Ishikawa (cell line): ENCODE data around the gene CACNA2D3.

ENCODE experiments used
- CEBPB ChIP-seq: IDR thresholded peaks from 2 replicates; pipeline ENCODE4 v1.6.1; 2012
- CREB1 ChIP-seq: IDR thresholded peaks from 2 replicates; pipeline ENCODE4 v1.6.1; 2012; ENCODE audit warnings: low read depth
- EGR1 ChIP-seq: IDR thresholded peaks from 2 replicates; pipeline ENCODE4 v1.6.1; 2012
- EP300 ChIP-seq: IDR thresholded peaks from 2 replicates; pipeline ENCODE4 v1.6.1; 2012; ENCODE audit warnings: borderline replicate concordance
- FOXM1 ChIP-seq: IDR thresholded peaks from 2 replicates; pipeline ENCODE4 v1.6.1; 2012; ENCODE audit warnings: low read depth, borderline replicate concordance
- NFIC ChIP-seq: IDR thresholded peaks from 2 replicates; pipeline ENCODE4 v1.6.1; 2012
- RAD21 ChIP-seq: IDR thresholded peaks from 2 replicates; pipeline ENCODE4 v1.6.1; 2012; ENCODE audit warnings: low read depth
- TAF1 ChIP-seq: IDR thresholded peaks from 2 replicates; pipeline ENCODE4 v1.6.1; 2012; ENCODE audit warnings: low read depth, mild to moderate bottlenecking
- TCF12 ChIP-seq: IDR thresholded peaks from 2 replicates; pipeline ENCODE4 v1.6.1; 2012; ENCODE audit warnings: low read depth
- TEAD4 ChIP-seq: IDR thresholded peaks from 2 replicates; pipeline ENCODE4 v1.6.1; 2012
- YY1 ChIP-seq: IDR thresholded peaks from 2 replicates; pipeline ENCODE4 v1.6.1; 2012; ENCODE audit warnings: low read depth
- ZBTB7A ChIP-seq: IDR thresholded peaks from 2 replicates; pipeline ENCODE4 v1.6.1; 2012; ENCODE audit warnings: low read depth
- TF ChIP-seq, protein P1 (sequence below): IDR thresholded peaks from 2 replicates; pipeline ENCODE4 v1.6.1; 2012; ENCODE audit warnings: low read depth, mild to moderate bottlenecking
- TF ChIP-seq, protein P2 (sequence below): IDR thresholded peaks from 2 replicates; pipeline ENCODE4 v1.6.1; 2012
- TF ChIP-seq, protein P3 (sequence below): IDR thresholded peaks from 2 replicates; pipeline ENCODE4 v1.6.1; 2012

CACNA2D3 gene

DNA sequence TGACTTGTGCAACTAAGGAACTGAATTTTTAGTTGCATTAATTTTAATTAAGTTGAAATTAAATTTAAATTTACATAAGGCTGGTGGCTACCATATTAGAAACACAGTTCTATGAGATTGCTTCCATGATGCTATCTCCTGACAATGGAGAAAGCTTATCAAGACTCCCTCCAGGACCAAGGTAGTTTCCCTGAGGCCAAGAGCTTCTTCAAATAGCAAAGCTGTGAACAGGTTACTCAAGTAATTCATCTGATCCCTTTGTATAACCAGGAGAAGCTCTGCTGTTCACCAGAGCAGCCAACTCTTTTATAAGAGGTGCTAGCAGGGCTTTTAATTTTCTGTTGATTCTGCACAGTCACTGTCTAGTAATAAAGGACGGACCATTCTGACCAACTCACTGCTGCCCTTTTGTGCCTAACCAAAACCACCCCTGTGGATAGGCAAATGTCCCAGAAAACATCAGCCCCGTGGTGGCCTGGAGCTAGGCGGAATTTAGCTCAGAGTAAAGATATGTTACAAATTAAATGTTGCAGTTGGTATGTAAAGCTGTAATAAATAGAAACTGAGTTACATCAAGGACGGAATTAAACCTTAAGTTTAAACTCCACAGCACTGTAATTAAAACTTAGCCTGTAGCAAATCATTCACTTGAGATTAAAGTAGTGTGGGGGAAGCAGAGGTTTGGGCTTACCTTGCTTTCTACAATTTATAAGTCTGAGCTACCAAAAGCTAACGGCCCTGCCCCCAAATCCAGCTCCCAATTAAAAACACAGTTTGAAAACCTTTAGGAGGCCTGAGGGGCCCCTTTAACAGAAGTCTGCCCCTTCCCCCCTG, 861.1 kb downstream of the CACNA2D3 start:
- no peak for TF ChIP-seq CREB1
- TF ChIP-seq TCF12: no peak
- TF ChIP-seq TEAD4: no peak
- no peak for TF ChIP-seq CEBPB
- TF ChIP-seq TAF1: no peak
- TF ChIP-seq NFIC: no peak
- no peak for TF ChIP-seq FOXM1
- TF ChIP-seq, protein P1, sequence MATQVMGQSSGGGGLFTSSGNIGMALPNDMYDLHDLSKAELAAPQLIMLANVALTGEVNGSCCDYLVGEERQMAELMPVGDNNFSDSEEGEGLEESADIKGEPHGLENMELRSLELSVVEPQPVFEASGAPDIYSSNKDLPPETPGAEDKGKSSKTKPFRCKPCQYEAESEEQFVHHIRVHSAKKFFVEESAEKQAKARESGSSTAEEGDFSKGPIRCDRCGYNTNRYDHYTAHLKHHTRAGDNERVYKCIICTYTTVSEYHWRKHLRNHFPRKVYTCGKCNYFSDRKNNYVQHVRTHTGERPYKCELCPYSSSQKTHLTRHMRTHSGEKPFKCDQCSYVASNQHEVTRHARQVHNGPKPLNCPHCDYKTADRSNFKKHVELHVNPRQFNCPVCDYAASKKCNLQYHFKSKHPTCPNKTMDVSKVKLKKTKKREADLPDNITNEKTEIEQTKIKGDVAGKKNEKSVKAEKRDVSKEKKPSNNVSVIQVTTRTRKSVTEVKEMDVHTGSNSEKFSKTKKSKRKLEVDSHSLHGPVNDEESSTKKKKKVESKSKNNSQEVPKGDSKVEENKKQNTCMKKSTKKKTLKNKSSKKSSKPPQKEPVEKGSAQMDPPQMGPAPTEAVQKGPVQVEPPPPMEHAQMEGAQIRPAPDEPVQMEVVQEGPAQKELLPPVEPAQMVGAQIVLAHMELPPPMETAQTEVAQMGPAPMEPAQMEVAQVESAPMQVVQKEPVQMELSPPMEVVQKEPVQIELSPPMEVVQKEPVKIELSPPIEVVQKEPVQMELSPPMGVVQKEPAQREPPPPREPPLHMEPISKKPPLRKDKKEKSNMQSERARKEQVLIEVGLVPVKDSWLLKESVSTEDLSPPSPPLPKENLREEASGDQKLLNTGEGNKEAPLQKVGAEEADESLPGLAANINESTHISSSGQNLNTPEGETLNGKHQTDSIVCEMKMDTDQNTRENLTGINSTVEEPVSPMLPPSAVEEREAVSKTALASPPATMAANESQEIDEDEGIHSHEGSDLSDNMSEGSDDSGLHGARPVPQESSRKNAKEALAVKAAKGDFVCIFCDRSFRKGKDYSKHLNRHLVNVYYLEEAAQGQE: no peak
- TF ChIP-seq EGR1: no peak
- no peak for TF ChIP-seq ZBTB7A
- TF ChIP-seq, protein P2, sequence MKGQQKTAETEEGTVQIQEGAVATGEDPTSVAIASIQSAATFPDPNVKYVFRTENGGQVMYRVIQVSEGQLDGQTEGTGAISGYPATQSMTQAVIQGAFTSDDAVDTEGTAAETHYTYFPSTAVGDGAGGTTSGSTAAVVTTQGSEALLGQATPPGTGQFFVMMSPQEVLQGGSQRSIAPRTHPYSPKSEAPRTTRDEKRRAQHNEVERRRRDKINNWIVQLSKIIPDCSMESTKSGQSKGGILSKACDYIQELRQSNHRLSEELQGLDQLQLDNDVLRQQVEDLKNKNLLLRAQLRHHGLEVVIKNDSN: no peak

- TF ChIP-seq TCF12 (no peak), ZBTB7A (no peak), RAD21 (no peak), CEBPB (no peak), FOXM1 (no peak), NFIC (no peak), CREB1 (no peak), YY1 (no peak), TEAD4 (no peak)
- TF ChIP-seq, protein P1: no peak
Observed at GRCh38 chr3:54985856-54986255, 863.5 kb downstream of the CACNA2D3 start.

DNA sequence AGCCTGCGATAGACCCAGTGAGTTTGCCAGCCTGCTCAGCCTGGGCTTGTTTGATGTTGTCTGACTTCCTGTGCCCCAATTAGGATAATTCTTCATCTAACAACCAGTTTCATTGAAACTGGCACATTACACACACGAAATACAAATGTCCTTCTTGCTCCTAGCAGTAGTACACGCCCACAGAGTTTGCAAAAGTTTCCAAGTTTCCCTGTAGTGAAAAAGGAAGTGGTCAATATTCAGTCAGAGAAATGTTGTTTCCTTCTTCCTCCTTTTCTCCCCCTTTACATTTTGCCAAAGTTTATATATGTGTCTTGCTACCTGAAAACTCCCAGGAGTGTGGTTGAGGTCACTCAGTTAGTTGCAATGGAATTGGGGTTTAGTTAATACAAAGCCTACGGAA, 863.9 kb downstream of the CACNA2D3 start:
- TF ChIP-seq CEBPB (no peak), TAF1 (no peak), YY1 (no peak), EP300 (no peak), TCF12 (no peak), EGR1 (no peak), RAD21 (no peak), NFIC (no peak), ZBTB7A (no peak), CREB1 (no peak), TEAD4 (no peak), FOXM1 (no peak)
- TF ChIP-seq, protein P2: no peak
- TF ChIP-seq, protein P3, sequence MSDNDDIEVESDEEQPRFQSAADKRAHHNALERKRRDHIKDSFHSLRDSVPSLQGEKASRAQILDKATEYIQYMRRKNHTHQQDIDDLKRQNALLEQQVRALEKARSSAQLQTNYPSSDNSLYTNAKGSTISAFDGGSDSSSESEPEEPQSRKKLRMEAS: no peak
- TF ChIP-seq, protein P1: no peak

DNA sequence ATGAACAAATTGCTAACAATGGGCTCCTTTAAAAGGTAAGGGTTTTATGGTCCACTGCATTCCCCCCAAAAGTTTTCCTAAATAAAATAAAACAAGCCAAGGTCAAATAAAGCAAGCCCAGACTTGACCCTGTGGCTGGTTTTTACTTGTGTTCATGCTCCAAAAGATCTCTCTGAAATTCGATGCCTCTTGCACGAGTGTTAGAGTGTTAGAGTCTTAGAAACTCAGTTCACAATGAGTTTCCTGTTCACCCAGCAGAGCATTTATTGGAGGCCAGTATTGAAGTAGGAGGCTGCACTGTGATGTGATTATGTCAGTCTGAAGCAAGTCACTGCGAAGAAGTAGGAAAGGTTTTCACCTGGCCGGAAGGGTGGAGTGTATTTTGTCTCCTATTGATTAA, 865.4 kb downstream of the CACNA2D3 start:
- TF ChIP-seq CEBPB (no peak), EGR1 (no peak), CREB1 (no peak), NFIC (no peak), YY1 (no peak), ZBTB7A (no peak), EP300 (no peak), RAD21 (no peak), TEAD4 (no peak), TAF1 (no peak), FOXM1 (no peak), TCF12 (no peak)
- TF ChIP-seq, protein P2: no peak
- TF ChIP-seq, protein P3: no peak
- TF ChIP-seq, protein P1: no peak
